GM19324 (cell line): ENCODE measurements around the gene ZXDC.

ENCODE experiments used
- ATAC-seq: cut with Tn5 transposase; IDR thresholded peaks from one replicate; pipeline ENCODE4 v1.9.1; 2021; ENCODE audit warnings: mild to moderate bottlenecking, moderate library complexity; ENCODE audit not compliant: unreplicated experiment, low FRiP score

The ZXDC gene

DNA sequence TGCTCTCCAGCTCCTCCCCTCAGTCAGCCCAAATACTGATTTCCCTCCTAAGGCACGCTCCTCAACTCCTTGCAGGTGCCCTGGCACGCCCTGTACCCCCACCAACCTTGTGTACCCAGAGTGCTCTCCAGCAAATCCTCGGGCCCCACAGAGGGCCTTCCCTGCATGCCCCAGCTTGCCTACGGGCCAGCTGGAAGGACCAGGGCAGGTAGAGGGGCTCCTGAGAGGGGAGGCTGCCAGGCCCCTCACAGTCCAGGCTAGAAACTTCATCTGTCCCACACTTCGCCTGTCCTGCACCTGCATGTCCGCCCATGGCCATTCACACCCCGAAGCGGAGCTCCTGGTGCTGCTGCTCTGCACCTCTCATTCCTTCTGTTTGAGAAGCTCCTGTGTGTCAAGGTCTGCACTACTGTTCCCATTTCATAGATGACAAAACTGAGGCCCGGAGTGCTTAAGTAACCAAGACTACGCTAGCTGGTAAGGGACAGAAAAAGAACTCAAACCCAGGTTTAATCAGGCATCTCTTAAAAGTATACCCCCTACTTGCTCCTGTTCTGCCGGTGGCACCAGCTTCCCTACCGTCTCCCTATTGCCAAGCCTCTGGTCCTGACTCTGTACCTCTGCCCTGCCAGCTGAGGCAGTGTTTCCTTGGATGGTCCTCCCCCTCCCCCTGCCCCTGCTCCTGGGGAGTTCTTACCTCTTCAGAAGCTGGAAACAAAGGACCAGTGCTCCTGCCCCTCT, 35.6 kb downstream of the ZXDC start:
- ATAC-seq: no peak

DNA sequence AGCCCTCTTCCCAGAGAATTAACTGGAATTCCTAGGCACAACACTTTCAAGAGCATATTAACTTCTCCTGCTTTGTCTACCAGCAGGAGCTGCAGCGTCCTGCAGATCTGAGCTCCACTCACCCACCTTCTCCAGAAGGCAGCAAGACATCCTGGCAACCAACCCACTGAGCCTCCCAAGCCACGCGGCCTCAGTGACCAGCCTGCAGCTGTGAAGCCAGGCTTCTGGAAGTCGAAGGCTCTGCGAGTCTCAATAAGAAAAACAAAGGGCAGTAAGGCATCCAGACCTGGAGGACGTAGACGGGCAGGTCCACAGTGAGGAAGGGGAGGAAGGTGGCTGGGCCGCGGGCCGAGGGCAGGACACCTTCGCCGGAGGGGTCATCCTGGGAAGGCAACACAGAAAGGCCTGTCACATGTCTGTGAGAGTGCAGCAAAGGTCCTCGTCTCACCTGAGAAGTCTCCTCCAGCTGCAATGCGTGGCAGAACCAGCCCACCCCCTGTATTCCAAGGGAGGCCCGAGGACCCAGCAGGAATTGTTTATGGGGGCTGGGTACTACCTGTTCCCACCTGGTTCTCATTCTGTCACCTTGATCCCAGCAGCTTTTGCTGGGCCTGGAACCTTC, 36.2 kb downstream of the ZXDC start:
- ATAC-seq: no peak

DNA sequence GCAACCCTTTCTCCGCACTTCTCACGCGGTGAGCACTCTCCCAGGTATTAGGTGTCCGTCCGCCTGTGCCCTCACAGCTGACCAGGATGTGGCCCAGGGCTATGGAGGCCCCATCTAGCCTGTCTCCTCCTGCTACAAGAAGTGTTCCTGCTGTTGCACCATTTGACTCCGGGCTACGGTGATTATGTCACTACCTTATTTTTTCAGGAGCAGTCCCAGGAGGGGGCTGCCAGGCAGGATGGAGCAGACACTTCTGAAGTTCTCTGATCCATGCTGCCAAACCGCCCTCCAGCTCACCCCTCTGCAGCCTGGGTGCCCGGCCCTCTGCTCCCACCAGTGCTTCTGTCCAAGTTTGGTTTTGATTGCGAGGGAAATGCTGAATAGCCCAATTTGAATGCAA, 36.9 kb downstream of the ZXDC start:
- ATAC-seq: no peak

DNA sequence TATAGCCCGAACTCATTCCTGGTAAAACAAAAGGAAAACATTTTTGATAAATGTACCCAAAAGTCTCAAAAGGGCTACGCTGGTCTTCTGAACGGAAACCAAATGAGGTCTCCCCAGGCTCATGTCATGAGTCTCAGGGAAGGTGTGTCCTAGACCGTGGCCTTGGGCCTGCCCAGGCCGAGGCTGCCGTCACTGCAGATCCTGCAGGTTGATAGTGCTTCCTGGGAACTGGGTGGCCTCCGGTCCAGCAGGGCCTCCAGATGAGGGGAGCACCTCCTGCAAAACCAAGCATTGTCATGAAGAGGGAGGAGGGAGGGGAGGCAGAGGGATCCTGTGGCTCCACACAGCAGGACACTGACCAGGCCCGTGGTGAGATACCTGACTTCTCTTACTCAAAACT, 37.5 kb downstream of the ZXDC start:
- no peak for ATAC-seq

DNA sequence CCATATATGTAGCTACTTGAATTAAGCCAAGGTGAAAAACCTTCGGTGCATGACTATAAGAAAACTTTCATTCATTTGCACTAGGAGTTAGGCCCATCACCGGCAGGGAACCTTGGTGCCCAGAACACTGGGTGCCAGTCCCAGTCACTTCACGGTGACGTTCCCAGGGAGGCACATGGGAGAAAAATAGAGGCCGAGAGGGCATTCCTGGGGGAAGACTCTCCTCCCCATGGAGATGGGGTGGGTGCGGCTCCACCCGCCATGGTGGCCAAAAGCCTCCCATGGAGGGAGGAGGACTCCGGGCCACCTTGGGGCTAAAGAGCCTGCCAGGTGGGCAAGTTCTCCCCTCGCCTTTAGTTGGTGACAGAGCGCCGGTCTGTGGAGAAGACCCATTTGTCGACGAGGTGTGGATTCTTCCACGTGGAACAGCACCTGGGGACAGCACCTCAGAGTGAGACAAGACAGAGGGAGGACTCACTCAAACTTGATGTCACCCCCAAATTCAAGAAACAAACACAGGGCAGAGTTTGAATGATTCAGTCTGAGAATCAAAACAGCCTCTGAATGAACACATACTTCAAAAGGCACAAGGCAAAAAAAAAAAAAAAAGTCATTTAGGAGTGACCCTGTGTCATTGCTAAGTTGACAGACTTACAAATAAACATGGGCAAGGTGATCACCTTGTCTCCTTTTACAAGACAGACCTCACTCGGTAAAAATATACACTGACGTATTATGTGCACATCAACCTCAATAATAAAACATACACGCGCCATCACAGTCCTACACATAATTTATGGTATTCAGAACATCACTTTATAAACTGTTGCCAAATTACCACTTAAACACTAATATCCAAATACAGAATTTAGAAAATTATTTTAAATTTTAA, 38.6 kb downstream of the ZXDC start:
- no peak for ATAC-seq

DNA sequence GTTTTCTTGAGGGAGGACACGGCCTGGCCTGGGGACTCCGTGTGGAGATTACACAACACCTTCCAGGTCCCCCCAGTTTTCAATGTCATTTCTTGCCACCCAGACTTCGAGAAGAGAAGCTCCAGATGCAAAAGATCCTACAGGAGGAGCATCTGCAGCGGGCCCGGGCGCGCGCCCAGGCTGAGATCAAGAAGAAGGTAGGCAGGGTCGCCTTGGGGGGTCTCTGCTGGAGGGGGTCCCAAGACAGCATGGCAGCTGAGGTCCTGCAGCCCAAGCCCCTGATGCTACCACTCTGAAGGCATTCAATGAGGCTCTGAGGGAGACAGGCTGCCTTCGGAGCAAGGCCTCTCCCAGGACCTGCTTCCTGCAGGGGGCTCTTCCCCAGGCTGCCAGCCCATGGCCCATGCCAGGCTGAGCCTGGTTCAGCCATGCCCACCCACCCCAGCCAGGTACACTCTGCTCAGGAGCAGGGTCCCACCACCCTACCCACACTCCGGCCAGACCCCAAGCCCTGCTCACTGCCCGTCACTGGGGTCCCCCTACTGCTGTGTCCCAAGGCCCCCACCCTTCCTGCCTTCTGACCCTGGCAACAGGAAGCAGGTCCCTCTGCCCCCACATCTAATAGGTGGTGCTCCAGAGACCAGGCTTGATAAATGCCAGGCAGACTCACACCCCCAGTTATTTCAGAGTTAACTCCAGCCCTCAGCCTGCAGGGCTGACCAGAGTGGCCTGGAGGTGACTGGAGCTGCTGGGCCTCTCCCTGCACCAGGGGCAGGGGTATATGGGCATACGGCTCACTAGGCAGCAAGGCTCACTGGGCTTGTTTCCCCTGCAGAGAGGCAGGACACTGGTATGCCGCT, 40.0 kb downstream of the ZXDC start:
- ATAC-seq: no peak

DNA sequence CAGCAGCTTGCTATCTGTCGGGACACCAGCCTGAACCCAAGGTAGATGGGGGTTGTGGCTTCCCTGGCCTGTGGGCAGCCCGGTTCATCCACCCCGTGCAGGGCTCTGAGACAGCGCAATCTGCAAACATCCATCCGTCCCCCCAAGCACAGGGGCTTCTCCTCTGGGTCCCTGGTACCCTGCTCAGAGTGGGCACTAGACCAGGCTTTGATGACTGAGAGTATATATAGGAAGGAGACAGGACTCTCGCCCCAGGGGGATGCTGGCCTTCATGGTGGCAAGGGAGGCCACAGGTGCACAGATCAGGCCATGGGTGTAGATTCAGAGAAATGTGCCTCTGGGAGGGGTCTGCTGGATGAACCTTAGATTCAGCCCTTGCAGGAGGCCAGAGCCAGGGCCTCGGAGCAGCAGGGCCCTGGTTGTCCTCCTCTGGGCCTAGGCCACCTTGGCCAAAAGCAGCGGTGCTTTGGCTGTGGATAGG, 40.7 kb downstream of the ZXDC start:
- no peak for ATAC-seq

DNA sequence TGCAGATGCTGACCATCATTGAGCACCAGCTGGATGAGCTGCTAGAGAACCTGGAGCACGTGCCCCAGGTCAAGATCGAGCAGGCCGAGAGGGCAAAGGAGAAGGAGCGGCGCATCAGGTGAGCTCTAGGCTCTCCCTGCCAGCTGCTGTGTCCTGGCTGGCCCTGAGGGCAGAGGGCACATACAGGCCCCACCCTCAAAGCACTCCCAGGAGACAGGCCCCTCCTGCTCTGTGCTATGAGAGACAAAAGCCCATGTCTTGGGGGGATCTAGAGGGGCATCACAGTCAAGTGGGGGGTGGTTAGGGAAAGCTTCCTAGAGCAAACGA, 41.5 kb downstream of the ZXDC start:
- ATAC-seq: no peak

DNA sequence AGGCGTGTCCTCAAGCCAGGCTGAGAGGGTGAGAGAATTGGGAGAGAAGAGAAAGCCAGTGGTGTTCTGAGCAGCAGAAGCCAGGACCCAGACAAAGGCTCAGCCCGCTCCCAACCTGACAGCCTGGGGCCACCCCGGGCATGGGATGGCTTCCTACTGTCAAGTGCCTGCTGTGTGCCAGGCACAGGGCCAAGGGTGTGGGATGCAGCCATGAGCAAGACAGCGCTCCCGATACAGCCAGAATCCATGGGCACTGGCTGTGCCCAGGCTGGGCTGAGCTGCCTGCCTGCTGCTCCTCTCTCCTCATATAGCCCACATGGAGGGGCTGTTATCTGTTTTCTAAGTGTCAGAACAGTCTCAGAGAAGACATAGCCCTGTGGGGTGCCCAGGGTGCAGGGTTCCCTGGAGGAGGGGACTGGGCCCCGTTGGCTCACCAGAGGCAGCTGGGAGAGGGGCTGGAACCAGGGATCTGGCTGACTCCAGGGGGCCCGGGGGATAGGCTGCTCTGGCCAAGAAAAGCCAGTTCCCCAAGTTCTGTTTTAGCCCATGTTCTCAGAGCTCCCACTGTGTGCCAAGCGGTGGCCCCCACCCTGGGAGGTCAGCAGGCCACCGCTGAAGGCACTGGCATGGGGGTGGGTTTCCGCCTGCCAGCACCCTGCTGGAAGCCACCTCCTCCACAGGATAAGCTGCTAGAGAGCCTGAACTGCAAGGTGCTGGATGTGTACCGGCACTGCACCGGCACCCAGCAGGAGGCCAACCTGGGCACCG, 42.0 kb downstream of the ZXDC start:
- ATAC-seq: no peak

DNA sequence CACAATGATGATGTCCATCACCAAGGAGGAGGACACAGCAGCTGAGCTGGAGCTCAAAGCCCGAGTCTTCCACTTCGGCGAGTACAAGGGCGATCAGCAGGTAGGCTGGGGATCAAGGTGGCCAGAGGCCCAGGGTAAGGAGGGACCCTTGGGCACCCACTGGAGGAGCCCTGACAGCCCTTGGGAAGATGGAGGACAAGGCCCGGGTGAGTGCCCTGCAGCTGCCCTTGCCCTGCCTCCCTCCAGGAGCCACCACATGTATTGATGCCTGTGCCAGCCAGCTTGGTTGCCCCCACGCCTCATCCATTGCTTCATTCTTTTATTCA, 42.6 kb downstream of the ZXDC start:
- no peak for ATAC-seq

DNA sequence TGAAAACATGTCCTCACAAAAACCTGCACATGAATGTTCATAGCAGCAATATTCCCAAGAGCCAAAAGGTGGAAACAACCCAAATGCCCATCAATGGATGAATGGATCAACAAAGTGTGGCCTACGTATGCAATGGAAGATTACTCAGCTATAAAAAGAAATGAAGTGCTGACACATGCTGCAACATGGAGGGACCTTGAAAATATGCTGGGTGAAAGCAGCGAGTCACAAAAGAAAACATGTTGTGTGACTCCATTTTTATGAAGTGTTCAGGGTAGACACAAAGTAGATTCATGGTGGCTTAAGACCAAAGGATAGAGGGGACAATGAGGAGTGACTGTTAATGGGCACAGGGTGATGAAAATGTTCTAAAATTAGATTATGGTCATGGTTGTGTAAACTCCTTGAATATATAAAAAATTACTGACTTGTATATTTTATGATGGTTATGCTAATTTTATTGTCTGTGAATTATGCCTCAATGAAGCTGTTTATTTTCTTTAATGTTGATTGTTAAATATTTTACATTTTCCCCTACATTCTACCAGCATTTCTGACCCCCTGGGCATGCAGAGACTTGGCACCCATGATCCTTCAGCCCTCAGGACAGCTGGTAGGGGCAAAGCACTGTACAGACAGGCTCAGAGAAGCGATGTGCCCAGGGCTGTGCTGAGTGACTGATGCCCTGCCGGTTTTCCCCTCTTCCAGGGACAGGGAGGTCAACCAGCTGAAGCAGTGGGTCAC, 43.2 kb downstream of the ZXDC start:
- no peak for ATAC-seq

DNA sequence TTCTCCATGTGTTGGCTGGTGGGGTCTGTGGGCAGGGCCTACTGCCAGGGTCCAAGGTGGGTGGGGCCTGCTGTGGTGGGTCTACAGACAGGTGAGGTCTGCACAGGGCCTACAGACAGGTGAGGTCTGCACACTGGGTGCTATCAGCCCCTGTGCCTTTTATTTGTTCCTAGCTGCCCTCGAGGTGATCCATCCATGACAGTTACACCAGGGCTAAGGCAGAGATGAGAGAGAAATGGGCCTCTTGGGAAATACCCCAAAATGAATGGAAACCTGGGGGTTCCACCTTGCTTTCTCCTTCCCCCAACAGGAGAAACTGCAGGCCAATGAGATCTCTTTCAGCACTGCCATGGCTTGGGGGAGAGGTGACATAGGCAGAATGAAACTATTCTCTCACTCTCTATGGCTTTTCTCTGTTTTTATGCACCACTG, 44.6 kb downstream of the ZXDC start:
- ATAC-seq: no peak

DNA sequence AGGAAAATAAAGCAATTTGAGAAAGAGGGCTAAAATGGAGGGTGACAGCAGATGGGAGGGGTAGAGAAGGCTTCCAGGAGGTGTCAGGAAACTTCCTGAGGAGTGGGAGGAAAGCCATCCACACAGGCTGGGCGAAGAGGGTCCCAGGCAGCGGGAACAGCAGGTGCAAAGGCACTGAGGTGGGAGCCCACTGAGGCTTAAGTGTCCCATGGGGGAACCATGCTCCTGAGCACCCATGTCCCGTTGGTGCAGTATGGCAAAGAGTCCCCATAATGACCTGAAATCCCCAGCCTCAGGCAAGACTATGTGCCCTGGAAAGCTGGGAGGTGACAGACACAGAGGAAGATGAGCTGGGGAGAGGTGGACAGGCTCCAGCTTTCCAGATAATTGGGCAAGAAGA, 50.9 kb downstream of the ZXDC start:
- no peak for ATAC-seq

DNA sequence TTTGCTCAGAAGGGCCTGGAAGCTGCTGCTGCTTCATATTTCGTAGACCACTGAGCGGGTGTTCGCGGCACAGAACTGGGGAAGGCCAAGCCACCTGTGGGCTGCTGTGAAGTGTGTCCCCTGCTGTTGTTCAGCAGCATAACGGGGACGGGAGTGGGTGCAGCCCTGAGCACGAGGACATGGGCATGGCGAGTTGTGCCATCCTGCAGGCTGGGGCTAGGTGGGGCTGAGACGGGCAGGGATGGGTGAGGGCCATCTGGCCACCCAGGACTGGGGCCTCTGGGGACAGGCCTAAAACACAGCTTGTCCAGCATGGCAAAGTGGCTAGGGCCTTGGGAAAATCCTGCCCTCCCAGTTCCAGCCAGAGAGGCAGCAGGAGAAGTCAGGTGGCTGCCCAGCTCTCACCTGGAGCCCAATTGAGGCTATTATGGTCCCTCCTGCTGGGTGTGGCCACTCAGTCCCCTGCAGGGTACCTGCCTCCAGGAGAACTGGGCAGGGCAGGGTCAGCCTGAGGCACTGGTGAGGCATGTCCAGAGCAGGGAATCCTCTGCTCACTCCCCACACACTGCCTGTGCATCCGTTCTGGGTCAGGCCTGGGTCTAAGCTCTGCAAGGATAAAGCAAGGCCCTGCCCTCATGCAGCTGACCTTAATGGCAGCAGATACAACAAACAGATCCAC, 51.5 kb downstream of the ZXDC start:
- no peak for ATAC-seq

DNA sequence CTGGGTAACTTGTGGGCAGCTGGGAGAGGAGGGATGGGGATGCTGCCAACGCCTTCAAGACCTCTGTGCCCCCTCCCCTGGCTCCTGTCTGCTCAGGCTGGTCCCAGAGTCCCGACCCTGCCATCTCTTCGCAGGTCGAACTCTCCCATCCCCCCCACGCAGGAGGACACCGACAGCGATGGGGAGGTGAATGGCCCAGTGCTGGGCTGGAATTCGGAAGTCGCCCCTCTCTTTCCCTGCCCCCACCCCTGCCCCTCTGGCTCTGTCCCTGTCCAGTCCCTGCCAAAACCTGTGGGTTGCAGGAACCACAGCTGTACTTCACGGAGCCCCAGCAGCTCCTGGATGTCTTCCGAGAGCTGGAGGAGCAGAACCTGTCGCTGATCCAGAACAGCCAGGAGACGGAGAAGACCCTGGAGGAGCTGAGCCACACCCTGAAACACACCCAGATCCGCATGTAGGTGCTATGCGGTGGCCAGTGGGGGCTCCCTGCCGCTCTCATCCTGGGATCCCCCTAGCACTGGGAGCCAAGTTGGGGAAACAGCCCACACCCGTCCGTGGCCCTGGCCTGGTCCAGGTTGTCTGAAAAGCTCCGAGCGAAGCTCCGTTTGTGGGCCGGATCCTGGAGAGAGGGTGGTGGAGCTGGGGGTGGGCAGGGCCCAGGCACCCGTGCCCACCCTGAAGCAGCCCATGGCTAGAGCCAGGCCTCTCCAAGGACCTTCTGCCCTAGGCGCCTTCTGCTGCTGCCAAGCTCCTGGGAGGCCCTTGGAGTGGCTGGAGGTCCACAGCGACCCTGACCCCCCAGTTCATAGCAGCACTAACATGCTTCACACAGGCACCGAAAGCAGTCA, 52.3 kb downstream of the ZXDC start:
- ATAC-seq: no peak

DNA sequence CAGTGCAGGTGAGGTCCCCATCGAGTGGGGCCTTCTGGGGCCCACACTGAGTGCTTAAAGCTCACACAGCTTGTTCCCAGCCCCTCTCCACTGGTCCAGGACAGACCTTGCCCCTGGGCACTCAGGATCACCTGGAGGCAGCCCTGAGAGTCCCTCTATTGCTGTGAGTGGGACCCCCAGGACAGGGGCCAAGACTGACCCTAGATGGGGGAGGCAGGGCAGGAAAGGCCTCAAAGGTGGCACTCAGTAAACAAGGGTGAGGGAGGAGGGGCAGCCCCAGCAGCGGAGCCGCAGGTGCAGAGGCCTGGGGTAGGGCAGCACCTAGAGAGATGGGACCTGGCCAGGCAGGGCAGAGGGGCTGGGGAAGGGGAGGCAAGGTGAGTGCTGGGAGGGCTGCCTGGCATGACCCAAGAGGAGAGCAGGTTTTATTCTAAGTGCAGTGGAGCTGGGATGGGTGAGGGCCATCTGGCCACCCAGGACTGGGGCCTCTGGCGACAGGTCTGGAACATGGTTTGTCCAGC, 53.1 kb downstream of the ZXDC start:
- no peak for ATAC-seq

DNA sequence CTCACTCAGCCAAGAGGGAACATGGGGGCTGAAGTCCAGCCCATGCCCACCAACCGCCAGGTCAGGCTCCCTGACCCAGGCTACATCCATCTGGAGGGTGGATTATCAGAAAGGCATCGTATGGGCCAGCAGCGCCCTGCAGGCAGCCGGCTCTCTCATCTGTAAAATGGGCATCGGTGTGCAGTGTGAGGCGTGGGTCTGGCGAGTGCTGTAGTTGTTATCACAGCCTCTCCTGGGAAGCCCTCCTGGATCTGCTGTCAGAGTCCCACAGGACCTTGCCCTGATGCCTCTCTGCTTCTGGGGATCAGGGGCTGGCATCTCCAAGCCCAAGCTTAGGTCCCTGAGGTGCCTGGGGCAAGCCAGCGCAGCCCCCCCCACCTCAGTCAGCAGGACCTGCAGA, 53.6 kb downstream of the ZXDC start:
- ATAC-seq: no peak
